ENCODE results near the gene FXYD4.

Gene FXYD4

GRCh38 chr10:43342279-43343125, 28.9 kb upstream of the FXYD4 start:
- 93% methylated on average over 48 of the region's 49 CpGs for WGBS

GRCh38 chr10:43343126-43343525, 28.3 kb upstream of the FXYD4 start:
- Histone ChIP-seq H3K18ac (ENCODE audit: low read depth in 1 of 2, low read length in 2 of 2) (no peak overlapping the region), H2BK120ac (ENCODE audit: low read depth, low read length) (no peak overlapping the region), H3K27me3 (ENCODE audit: control insufficient read depth in 1 of 2, insufficient read depth in 1 of 2, low read length in 2 of 2) (peaks cover 0 to 28% of the 10 kb centered on the region in 2 experiments), H3K14ac (ENCODE audit: low read length in 2 of 2) (no peak overlapping the region), H3K4me1 (ENCODE audit: control insufficient read depth, insufficient read depth, low read depth, low read length) (peaks cover 21% of the 10 kb centered on the region), H3K23ac (ENCODE audit: low read length in 2 of 2) (no peak overlapping the region), H3K4me2 (ENCODE audit: low read length, poor library complexity, severe bottlenecking) (no peak overlapping the region), H3K36me3 (ENCODE audit: control insufficient read depth in 1 of 2, insufficient read depth in 2 of 2, low read depth in 1 of 2, low read length in 2 of 2) (no peaks in the 10 kb centered on the region), H4K8ac (ENCODE audit: low read length) (no peak overlapping the region), H3K27ac (ENCODE audit: low read length, poor library complexity, severe bottlenecking) (no peak overlapping the region), H3K79me1 (replicated peaks; ENCODE audit: low read length, poor library complexity, severe bottlenecking) (no peaks in the 10 kb centered on the region), H3K4me3 (ENCODE audit: insufficient read depth in 1 of 2, low read depth in 1 of 2, low read length in 2 of 2) (no peak overlapping the region), H3K9ac (ENCODE audit: low read length) (no peak overlapping the region), H3K9me3 (ENCODE audit: control insufficient read depth, low read length) (no peaks in the 10 kb centered on the region), H3K4ac (ENCODE audit: low read depth in 1 of 2, low read length in 2 of 2) (no peak overlapping the region), H2BK5ac (ENCODE audit: low read depth, low read length, poor library complexity, severe bottlenecking) (no peak overlapping the region), H4K91ac (ENCODE audit: low read length) (no peak overlapping the region), H2AK5ac (ENCODE audit: low read length, severe bottlenecking) (no peak overlapping the region), H2AFZ (ENCODE audit: low read depth, low read length) (no peak overlapping the region), H2BK15ac (ENCODE audit: low read depth, poor library complexity, severe bottlenecking) (no peak overlapping the region), H2BK12ac (ENCODE audit: low read length in 2 of 2) (no peak overlapping the region)
- whole genome bisulfite sequencing = 97% methylated on average over 8 of the region's 15 CpGs
- DNase-seq = no peak

More at GRCh38 chr10:43342279-43343125, 28.9 kb upstream of the FXYD4 start:
- Histone ChIP-seq H3K27ac (ENCODE audit: low read length, poor library complexity, severe bottlenecking) (no peak overlapping the region), H3K79me1 (replicated peaks; ENCODE audit: low read length, poor library complexity, severe bottlenecking) (no peaks in the 10 kb centered on the region), H3K27me3 (ENCODE audit: control insufficient read depth in 1 of 2, insufficient read depth in 1 of 2, low read length in 2 of 2) (peaks cover 0 to 30% of the 10 kb centered on the region in 2 experiments), H4K91ac (ENCODE audit: low read length) (no peak overlapping the region), H2AFZ (ENCODE audit: low read depth, low read length) (no peak overlapping the region), H3K4me1 (ENCODE audit: control insufficient read depth, insufficient read depth, low read depth, low read length) (peaks cover 22% of the 10 kb centered on the region), H3K9me3 (ENCODE audit: control insufficient read depth, low read length) (no peaks in the 10 kb centered on the region), H3K4me2 (ENCODE audit: low read length, poor library complexity, severe bottlenecking) (no peak overlapping the region), H2AK5ac (ENCODE audit: low read length, severe bottlenecking) (no peak overlapping the region), H3K4me3 (ENCODE audit: insufficient read depth in 1 of 2, low read depth in 1 of 2, low read length in 2 of 2) (no peak overlapping the region), H2BK5ac (ENCODE audit: low read depth, low read length, poor library complexity, severe bottlenecking) (no peak overlapping the region), H3K18ac (ENCODE audit: low read depth in 1 of 2, low read length in 2 of 2) (no peak overlapping the region), H2BK12ac (ENCODE audit: low read length in 2 of 2) (no peak overlapping the region), H3K4ac (ENCODE audit: low read depth in 1 of 2, low read length in 2 of 2) (no peak overlapping the region), H2BK15ac (ENCODE audit: low read depth, poor library complexity, severe bottlenecking) (no peak overlapping the region), H3K23ac (ENCODE audit: low read length in 2 of 2) (no peak overlapping the region), H3K9ac (ENCODE audit: low read length) (no peak overlapping the region), H3K36me3 (ENCODE audit: control insufficient read depth in 1 of 2, insufficient read depth in 2 of 2, low read depth in 1 of 2, low read length in 2 of 2) (no peaks in the 10 kb centered on the region), H3K14ac (ENCODE audit: low read length in 2 of 2) (no peak overlapping the region), H4K8ac (ENCODE audit: low read length) (no peak overlapping the region), H2BK120ac (ENCODE audit: low read depth, low read length) (no peak overlapping the region)
- no peak for DNase-seq

DNA sequence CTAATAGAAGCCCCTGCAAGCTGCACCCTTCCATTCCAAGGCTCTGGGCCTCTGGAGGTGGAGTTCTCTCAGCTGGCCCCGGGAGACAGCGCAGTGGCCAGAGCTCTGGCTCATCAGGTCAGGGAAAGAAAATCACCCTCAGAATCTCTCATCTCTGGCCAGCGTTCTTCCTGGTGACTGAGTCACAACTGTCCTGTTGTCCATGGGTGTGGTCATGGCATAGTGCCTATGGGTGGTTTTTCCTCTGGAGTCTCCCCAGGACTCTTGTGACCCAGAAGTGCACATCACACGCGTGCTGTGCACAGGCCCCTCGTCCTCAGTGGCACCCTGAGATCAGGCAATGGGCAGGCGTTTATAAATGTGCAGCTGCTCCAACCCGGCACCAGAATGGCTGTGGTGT, 27.4 kb upstream of the FXYD4 start:
- Histone ChIP-seq H2BK120ac (ENCODE audit: low read depth, low read length) (no peak overlapping the region), H3K4me1 (ENCODE audit: control insufficient read depth, insufficient read depth, low read depth, low read length) (peaks cover 12% of the 10 kb centered on the region), H3K18ac (ENCODE audit: low read depth in 1 of 2, low read length in 2 of 2) (no peak overlapping the region), H3K79me1 (replicated peaks; ENCODE audit: low read length, poor library complexity, severe bottlenecking) (no peaks in the 10 kb centered on the region), H2AK5ac (ENCODE audit: low read length, severe bottlenecking) (no peak overlapping the region), H3K4me2 (ENCODE audit: low read length, poor library complexity, severe bottlenecking) (no peak overlapping the region), H2AFZ (ENCODE audit: low read depth, low read length) (no peak overlapping the region), H3K4me3 (ENCODE audit: insufficient read depth in 1 of 2, low read depth in 1 of 2, low read length in 2 of 2) (no peak overlapping the region), H3K27ac (ENCODE audit: low read length, poor library complexity, severe bottlenecking) (no peak overlapping the region), H3K14ac (ENCODE audit: low read length in 2 of 2) (no peak overlapping the region), H4K91ac (ENCODE audit: low read length) (no peak overlapping the region), H2BK5ac (ENCODE audit: low read depth, low read length, poor library complexity, severe bottlenecking) (no peak overlapping the region), H3K27me3 (ENCODE audit: control insufficient read depth in 1 of 2, insufficient read depth in 1 of 2, low read length in 2 of 2) (peaks cover under 1 to 20% of the 10 kb centered on the region in 2 experiments), H3K4ac (ENCODE audit: low read depth in 1 of 2, low read length in 2 of 2) (no peak overlapping the region), H3K9me3 (ENCODE audit: control insufficient read depth, low read length) (no peaks in the 10 kb centered on the region), H3K9ac (ENCODE audit: low read length) (no peak overlapping the region), H2BK15ac (ENCODE audit: low read depth, poor library complexity, severe bottlenecking) (no peak overlapping the region), H4K8ac (ENCODE audit: low read length) (no peak overlapping the region), H2BK12ac (ENCODE audit: low read length in 2 of 2) (no peak overlapping the region), H3K23ac (ENCODE audit: low read length in 2 of 2) (no peak overlapping the region), H3K36me3 (ENCODE audit: control insufficient read depth in 1 of 2, insufficient read depth in 2 of 2, low read depth in 1 of 2, low read length in 2 of 2) (no peaks in the 10 kb centered on the region)
- DNase-seq = no peak
- 87% methylated on average over 8 of the region's 8 CpGs for WGBS

DNA sequence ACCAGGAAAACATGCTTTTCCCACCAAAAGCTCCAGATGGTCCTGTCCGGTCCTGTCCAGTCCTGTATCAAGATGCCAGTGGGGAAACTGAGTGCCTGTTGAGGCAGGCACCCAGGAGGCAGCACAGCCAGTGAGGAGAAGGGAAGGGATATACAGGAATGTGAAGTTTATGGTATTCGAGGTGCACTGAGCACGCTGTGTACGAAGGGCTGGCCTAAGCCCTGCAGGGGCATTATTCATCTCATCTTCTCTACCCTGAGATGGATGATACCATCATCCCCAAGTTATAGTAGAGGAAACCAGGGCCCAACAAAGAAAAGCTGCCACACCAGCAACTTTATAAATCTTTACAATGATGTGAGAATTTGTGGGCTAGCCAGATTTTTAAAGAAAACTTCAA, 23.4 kb upstream of the FXYD4 start:
- no peaks in the 10 kb centered on the region for H3K9me3 ChIP-seq (ENCODE audit: control insufficient read depth, low read length)
- peak overlapping the region; percentile 3 for H4K8ac ChIP-seq (ENCODE audit: low read length)
- no peak overlapping the region for H3K23ac ChIP-seq (ENCODE audit: low read length in 2 of 2)
- no peak overlapping the region for H2AK5ac ChIP-seq (ENCODE audit: low read length, severe bottlenecking)
- no peaks in the 10 kb centered on the region for H3K4me1 ChIP-seq (ENCODE audit: control insufficient read depth, insufficient read depth, low read depth, low read length)
- H3K36me3 ChIP-seq (ENCODE audit: control insufficient read depth in 1 of 2, insufficient read depth in 2 of 2, low read depth in 1 of 2, low read length in 2 of 2) = no peaks in the 10 kb centered on the region
- no peak overlapping the region for H3K27ac ChIP-seq (ENCODE audit: low read length, poor library complexity, severe bottlenecking)
- DNase-seq = no peak
- 100% methylated on average over 1 of the region's 4 CpGs for WGBS
- no peak overlapping the region for H3K4me2 ChIP-seq (ENCODE audit: low read length, poor library complexity, severe bottlenecking)
- no peak overlapping the region for H3K4me3 ChIP-seq (ENCODE audit: insufficient read depth in 1 of 2, low read depth in 1 of 2, low read length in 2 of 2)
- H3K27me3 ChIP-seq (ENCODE audit: control insufficient read depth in 1 of 2, insufficient read depth in 1 of 2, low read length in 2 of 2) = peaks cover 11 to 20% of the 10 kb centered on the region in 2 experiments
- H3K9ac ChIP-seq (ENCODE audit: low read length) = no peak overlapping the region
- no peaks in the 10 kb centered on the region for H3K79me1 ChIP-seq (replicated peaks; ENCODE audit: low read length, poor library complexity, severe bottlenecking)
- no peak overlapping the region for H2BK120ac ChIP-seq (ENCODE audit: low read depth, low read length)
- H2AFZ ChIP-seq (ENCODE audit: low read depth, low read length) = no peak overlapping the region
- H4K91ac ChIP-seq (ENCODE audit: low read length) = no peak overlapping the region
- H3K18ac ChIP-seq (ENCODE audit: low read depth in 1 of 2, low read length in 2 of 2) = no peak overlapping the region
- H3K14ac ChIP-seq (ENCODE audit: low read length in 2 of 2) = no peak overlapping the region
- no peak overlapping the region for H2BK5ac ChIP-seq (ENCODE audit: low read depth, low read length, poor library complexity, severe bottlenecking)
- no peak overlapping the region for H2BK15ac ChIP-seq (ENCODE audit: low read depth, poor library complexity, severe bottlenecking)
- H3K4ac ChIP-seq (ENCODE audit: low read depth in 1 of 2, low read length in 2 of 2) = no peak overlapping the region
- H2BK12ac ChIP-seq (ENCODE audit: low read length in 2 of 2) = no peak overlapping the region
